Upper lobe of right lung (tissue), 1 donor: ENCODE measurements around the gene KCNJ2. TPM values are rescaled to one million over a fixed set of nuclear protein-coding genes. Genes with fewer than 3 reads are reported as not detected.

ENCODE experiments used
- ATAC-seq: fragments of 200-7000 bp; cut with Tn5 transposase; one replicate; pipeline ENCODE4 v1.9.1; 2020; ENCODE audit warnings: mild to moderate bottlenecking, moderate library complexity
- DNase-seq: peaks from one replicate; pipeline ENCODE4 v3.0.0-alpha.2; 2020
- H3K27ac ChIP-seq: fragments of 200-600 bp; one replicate; pipeline ENCODE4 v1.8.0; 2022
- H3K27me3 ChIP-seq: fragments of 200-600 bp; one replicate; pipeline ENCODE4 v1.8.0; 2022; ENCODE audit warnings: mild to moderate bottlenecking
- H3K36me3 ChIP-seq: fragments of 200-600 bp; one replicate; pipeline ENCODE4 v1.8.0; 2022
- H3K4me1 ChIP-seq: fragments of 200-600 bp; one replicate; pipeline ENCODE4 v1.8.0; 2022
- H3K4me3 ChIP-seq: fragments of 200-600 bp; one replicate; pipeline ENCODE4 v1.8.0; 2022; ENCODE audit warnings: mild to moderate bottlenecking
- H3K9me3 ChIP-seq: fragments of 200-600 bp; one replicate; pipeline ENCODE4 v1.8.0; 2022
- CTCF ChIP-seq: fragments of 200-600 bp; IDR thresholded peaks from one replicate; pipeline ENCODE4 v1.8.0; 2022; ENCODE audit warnings: antibody characterized with exemption
- intact Hi-C: fragments of 100-400 bp; cut with DNase I; formaldehyde crosslinking; loops from one replicate; pipeline ENCODE4 v1.11.0; 2022
- total RNA-seq: library from RNA; stranded (reverse); fragmentation: NEBNext Ultra II Directional; extraction: Animal tissue kit (Norgen Biotek cat#: 25700); gene quantifications from one replicate; pipeline ENCODE4 v1.2.1, GENCODE V29; 2021
- donor health status: DM: no; HTN: yes; CAD: no; lungs with severe emphysema.

Gene KCNJ2
- total RNA-seq, 1 donor from 2014 or later: 18.1 TPM

- Histone ChIP-seq H3K9me3 (no peaks in the 10 kb centered on the region), H3K27ac (peak overlapping the region; percentile 91), H3K4me1 (peaks cover 7% of the 10 kb centered on the region), H3K27me3 (no peaks in the 10 kb centered on the region), H3K4me3 (peak overlapping the region; percentile 69), H3K36me3 (no peaks in the 10 kb centered on the region)
- DNase-seq (peak; percentile 80), ATAC-seq (peak; percentile 67)
- peak; percentile 64 for TF ChIP-seq CTCF
- intact Hi-C loops: no loop called here
Observed at GRCh38 chr17:70168044-70168976, 1.0 kb upstream of the KCNJ2 start.

GRCh38 chr17:70169709-70170597, 621 bp downstream of the KCNJ2 start:
- peaks cover 2% of the 10 kb centered on the region for H3K36me3 ChIP-seq
- no peaks in the 10 kb centered on the region for H3K27me3 ChIP-seq
- peak overlapping the region; percentile 69 for H3K4me3 ChIP-seq
- TF ChIP-seq CTCF: no peak
- H3K27ac ChIP-seq: peak overlapping the region; percentile 84
- intact Hi-C loops: no loop called here
- H3K4me1 ChIP-seq: peaks cover 9% of the 10 kb centered on the region
- DNase-seq (no peak), ATAC-seq (peak; percentile 29)
- H3K9me3 ChIP-seq: no peaks in the 10 kb centered on the region

DNA sequence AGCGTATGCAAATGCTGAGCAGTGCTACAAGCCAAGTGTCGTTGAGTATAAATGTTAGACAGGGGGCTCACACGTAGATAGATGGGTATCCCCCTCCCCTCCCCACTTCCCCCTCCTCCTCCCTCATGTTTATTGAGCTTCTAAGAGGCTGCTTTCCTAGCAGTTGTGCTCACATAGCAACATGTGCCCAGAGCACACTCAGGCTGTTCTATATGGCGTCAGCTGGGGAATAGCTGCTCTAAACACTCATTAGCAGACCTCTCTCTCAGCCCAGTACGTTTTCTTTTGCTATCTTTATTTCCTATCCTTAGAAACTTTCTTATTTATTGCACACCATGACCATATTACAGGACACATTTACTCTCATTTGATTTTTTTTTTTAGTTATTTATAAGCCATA, 1.8 kb downstream of the KCNJ2 start:
- no peaks in the 10 kb centered on the region for H3K27me3 ChIP-seq
- DNase-seq (no peak), ATAC-seq (no peak)
- TF ChIP-seq CTCF: no peak
- intact Hi-C loops: no loop called here
- H3K4me3 ChIP-seq: peak overlapping the region; percentile 69
- peaks cover 9% of the 10 kb centered on the region for H3K4me1 ChIP-seq
- H3K36me3 ChIP-seq: peaks cover 14% of the 10 kb centered on the region
- no peak overlapping the region for H3K27ac ChIP-seq
- H3K9me3 ChIP-seq: no peaks in the 10 kb centered on the region

- H3K4me3 ChIP-seq: no peak overlapping the region
- no peak overlapping the region for H3K27ac ChIP-seq
- ATAC-seq (no peak), DNase-seq (no peak)
- intact Hi-C loops: no loop called here
- TF ChIP-seq CTCF: no peak
- peaks cover 22% of the 10 kb centered on the region for H3K36me3 ChIP-seq
- no peaks in the 10 kb centered on the region for H3K9me3 ChIP-seq
- peaks cover 9% of the 10 kb centered on the region for H3K4me1 ChIP-seq
- H3K27me3 ChIP-seq: no peaks in the 10 kb centered on the region
Observed at GRCh38 chr17:70172449-70172848, 3.1 kb downstream of the KCNJ2 start.

GRCh38 chr17:70172923-70173322, 3.6 kb downstream of the KCNJ2 start:
- Histone ChIP-seq H3K4me3 (no peak overlapping the region), H3K4me1 (peaks cover 9% of the 10 kb centered on the region), H3K27ac (no peak overlapping the region), H3K27me3 (no peaks in the 10 kb centered on the region), H3K36me3 (peaks cover 22% of the 10 kb centered on the region), H3K9me3 (no peaks in the 10 kb centered on the region)
- TF ChIP-seq CTCF: no peak
- intact Hi-C loops: no loop called here
- ATAC-seq (no peak), DNase-seq (no peak)
